Activated naive CD4-positive, alpha-beta T cell treated with Interleukin-2 at 50 U/mL for 16 hours (primary cell): Measurements from ENCODE around the gene MCUB.
"Not testable (repeated sequence)": the region's sequence is repeated elsewhere in the genome, so short reads cannot be mapped to it uniquely, and the experiment has no call there.

Experiments
- DNase-seq: peaks from one replicate; pipeline ENCODE4 v3.0.0-alpha.2; 2020

Gene MCUB

DNA sequence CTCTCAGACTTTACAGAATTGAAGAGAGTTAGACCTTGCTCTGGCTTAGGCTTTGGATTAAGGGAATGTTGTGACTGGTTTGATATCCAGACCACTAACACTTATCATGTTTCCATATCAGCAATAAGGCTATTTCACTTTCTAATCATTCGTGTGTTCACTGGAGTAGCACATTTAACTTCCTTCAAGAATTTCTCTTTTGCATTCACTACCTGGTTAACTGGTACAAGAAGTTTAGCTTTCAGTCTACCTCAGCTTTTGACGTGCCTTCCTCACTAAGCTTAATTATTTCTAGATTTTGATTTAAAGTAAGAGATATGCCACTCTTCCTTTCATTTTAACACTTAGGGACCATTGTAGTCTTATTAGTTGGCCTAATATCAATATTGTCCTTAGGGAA lies 80.6 kb downstream of the MCUB start:
- DNase-seq = no peak

GRCh38 chr4:109645874-109646710 lies 86.0 kb downstream of the MCUB start:
- DNase-seq = no peak

DNA sequence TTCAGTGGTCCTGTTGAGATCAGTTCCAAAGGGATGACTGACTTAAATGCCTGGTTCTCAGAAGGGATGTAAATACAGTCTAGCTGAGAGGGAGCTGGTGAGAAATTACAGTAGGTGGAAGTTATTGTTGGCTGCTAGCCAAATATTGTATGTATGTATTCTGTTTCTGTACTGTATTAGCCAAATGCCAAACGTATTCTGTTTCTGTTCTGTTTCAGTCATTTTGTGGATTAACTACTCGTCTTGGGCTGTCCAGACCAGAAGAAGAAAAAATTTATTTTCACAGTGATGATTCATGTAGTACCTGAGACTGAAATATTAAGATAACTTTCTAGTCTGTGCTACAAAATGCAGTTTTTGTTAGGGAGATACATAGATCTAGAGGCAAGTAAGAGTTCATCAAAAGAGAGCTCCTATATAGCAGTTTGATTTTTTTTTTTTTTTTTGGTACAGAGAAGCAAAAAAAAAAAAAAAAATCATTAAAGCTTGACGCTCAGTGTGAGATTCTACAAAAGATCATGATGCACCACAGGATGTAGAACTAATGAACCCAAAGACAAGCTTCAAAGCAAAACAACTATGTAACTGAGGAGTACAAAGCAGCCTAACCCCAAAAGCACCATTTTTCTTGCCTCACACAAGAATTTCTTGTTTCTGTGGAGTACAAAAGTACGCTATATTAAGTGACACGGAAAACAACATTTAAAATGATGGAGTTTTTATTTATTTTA lies 88.4 kb downstream of the MCUB start:
- no peak for DNase-seq

DNA sequence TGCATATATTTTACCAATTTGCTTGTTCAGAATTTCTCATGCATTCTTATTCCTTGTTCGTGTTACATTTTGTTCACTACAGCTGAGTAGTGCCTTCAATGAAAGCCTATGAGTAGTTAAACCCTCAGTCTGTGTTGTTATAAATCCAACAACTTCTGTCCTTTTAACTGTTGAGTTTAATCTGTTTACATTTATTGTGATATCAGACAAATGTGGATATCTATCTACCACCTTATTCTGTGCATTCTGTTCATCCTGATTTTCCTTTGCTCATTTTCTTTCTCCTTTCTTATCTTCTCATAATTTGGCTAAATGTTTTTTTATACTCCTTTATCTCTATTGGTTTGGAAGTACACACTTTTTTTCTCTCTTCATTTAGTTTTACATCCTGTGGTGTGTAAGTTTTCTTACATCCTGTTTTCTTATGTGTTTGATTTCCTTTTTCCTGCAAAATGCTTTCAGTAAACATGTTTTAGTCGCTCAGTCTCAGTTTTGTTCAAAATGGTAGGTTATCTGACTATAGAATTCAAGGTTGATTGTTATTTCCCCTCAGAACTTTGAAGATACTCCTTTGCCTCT lies 89.0 kb downstream of the MCUB start:
- DNase-seq = no peak

DNA sequence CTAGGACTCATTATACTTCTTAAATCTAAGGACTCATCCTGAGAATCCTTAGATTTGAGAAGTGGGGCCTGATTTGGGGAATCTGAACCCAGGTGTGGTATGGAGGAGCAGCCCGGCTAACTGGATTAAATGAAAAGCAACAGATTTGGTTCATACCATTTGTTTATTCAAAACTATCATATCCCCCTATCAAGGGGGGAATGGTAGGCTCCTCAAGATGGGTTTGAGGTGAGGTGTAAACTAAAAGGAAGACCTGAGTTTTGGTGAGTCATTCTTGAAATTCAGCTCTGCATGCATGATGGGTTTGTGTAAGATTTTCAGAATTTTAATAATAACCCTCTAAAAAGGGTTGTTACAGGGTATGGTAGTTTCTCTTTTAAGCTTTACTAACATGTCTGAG lies 89.8 kb downstream of the MCUB start:
- no peak for DNase-seq

DNA sequence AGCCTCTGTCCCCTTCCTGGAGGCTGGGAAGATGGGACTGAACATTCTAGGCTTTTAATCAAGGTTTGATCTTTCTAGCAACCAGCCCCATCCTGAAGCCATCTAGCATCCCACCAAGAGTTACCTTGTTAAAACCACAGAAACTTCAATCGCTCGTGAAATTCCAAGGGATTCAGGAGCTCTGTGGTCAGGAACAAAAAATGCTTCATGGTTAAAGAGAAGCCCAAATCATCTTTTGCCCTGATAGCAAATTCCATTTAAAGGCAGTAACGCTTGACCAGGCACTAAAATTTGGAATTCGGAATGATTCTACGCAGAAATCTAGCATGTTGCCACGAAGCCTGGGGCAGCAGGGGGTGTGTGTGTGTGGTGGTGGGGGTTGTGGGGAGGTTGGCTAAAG lies 95.3 kb downstream of the MCUB start:
- no peak for DNase-seq

- DNase-seq = no peak
These were observed 97.9 kb downstream of the MCUB start for GRCh38 chr4:109657854-109658418.

GRCh38 chr4:109658871-109659410 lies 98.9 kb downstream of the MCUB start:
- DNase-seq = no peak

DNA sequence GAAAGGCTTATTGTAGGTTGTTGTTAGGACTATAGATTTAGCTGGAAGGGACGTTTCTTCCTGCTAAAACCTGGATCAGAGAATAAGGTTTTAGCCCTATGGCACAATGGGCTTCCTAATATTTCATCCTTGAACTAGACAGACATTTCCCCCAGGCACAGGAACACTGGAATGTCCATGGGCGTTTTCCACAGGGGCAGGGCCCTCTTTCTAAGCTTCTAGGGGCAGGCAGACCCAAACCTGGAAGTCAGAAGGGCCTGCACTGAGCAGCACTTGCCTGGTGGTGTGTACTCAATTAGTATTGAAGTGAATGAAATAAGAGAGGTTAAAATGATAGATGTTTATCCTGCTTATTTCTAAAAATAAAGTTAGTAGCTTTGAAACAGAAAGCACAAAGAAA lies 102.1 kb downstream of the MCUB start:
- DNase-seq = no peak

GRCh38 chr4:109662771-109663170 lies 102.7 kb downstream of the MCUB start:
- DNase-seq = no peak

GRCh38 chr4:109665783-109666485 lies 105.9 kb downstream of the MCUB start:
- DNase-seq = no peak

DNA sequence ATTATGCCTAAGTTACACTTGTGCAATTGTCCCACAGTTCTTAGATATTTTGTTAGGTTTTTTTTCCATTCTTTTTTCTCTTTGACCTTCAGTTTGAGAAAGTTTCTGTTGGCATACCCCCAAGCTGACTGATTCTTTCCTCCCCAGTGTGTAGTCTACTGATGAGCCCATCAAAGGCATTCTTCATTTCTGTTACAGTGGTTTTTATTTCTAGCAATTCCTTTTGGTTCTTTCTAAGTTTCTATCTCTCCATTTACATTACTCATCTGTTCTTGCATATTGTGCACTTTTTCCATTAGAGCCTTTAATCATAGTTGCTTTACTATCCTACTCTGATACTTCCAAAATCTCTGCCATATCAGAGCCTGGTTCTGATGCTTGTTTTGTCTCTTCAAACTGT lies 111.3 kb downstream of the MCUB start:
- DNase-seq = no peak

DNA sequence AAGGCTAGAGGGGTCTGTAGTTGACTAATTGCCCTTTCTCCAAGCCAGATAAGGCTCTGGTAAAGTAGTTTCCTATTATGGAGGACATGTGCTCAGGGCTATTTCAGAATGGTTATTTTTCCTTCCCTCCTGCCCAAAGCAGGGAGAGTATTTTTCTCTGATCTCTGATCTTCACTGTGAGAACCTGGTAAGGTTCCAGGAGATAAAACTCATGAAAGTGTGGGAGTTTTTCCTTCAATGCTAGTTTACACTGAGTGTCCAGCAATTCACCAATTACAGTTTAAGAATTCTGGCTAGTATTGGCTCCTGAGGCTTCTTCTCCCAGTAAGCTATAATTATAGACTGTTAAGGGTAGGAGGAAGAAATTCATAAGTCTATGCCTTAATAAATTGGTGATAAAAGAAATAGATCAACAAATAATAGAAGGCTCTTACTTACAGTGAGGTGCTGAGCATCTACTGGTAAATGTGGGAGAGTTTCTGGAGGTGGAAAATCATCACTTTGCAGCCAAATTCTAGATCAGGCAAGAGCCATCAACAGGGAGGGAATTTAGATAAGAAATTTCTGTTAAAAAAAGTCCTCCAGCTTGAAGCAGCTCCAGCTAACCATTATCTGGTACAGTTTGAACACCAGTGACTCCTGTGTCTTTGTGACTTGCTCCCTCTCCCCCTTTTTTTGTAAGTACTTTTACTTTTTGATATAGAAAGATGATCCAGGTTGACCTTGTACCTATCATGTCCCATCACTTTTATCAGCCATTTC lies 112.3 kb downstream of the MCUB start:
- DNase-seq = no peak

- no peak for DNase-seq
These were observed 113.3 kb downstream of the MCUB start for GRCh38 chr4:109673303-109673702.

DNA sequence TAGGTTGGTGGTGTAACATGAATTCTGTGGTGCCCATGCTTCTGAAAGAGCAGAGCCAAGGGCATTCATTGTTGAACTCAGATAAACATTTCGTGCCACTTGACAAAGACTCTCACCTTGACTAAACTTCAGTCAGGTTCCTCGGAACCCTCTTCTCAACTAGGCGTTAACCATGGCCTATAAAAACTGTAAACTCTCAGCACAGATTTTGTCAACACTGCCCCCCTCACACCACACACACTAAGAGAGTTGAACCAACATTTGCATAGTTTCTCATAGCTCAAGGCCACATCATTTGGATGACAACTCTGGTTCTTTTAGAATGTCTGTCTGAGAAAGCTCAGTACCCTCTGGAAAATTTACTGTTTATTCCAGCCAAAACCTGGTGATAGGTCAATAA lies 115.1 kb downstream of the MCUB start:
- DNase-seq = no peak

GRCh38 chr4:109675843-109676242 lies 115.8 kb downstream of the MCUB start:
- DNase-seq = no peak

DNA sequence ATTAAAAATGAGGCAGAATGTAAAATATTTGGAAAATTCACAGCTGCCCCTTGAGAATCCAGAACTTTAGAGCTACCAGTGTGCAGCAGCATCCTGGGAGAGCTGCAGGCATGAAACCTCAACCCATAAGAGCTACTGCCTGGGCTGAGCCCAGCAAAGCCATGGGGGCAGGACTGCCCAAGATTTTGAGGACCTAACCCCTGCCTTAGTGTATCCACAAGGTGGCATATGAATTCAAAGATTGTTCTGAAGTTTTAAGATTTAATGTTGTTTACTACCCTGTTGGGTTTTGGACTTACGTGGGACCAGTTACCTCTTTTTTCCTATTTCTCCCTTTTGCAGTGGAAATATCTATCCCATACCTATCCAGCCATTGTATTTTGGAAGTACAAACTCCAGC lies 116.8 kb downstream of the MCUB start:
- no peak for DNase-seq

DNA sequence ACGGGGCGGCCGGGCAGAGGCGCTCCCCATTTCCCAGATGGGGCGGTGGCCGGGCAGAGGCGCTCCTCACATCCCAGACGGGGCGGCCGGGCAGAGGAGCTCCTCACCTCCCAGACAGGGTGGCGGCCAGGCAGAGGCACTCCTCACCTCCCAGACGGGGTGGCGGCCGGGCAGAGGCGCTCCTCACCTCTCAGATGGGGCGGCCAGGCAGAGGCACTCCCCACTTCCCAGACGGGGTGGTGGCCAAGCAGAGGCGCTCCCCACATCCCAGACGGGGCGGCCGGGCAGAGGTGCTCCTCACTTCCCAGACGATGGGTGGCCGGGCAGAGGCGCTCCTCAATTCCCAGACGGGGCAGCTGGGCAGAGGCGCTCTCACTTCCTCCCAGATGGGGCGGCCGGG lies 118.4 kb downstream of the MCUB start:
- DNase-seq = not testable (repeated sequence)

DNA sequence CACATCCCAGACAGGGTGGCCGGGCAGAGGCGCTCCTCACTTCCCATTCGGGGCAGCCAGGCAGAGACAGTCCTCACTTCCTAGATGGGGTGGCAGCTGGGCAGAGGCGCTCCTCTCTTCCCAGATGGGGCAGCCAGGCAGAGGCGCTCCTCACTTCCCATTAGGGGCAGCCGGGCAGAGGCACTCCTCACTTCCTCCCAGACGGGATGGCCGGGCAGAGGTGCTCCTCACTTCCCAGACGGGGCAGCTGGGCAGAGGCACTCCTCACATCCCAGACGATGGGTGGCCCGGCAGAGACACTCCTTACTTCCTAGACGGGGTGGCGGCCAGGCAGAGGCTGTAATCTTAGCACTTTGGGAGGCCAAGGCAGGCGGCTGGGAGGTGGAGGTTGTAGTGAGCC lies 118.9 kb downstream of the MCUB start:
- DNase-seq = not testable (repeated sequence)

- no peak for DNase-seq
These were observed 122.8 kb downstream of the MCUB start for GRCh38 chr4:109682875-109683274.

GRCh38 chr4:109683621-109684253 lies 123.7 kb downstream of the MCUB start:
- DNase-seq = no peak
